Measurements from ENCODE around the gene OR4Q2.

- TF ChIP-seq CTCF (IDR thresholded peaks at IDR 0.05), result no peak
- no peak for TF ChIP-seq POLR2A (IDR thresholded peaks at IDR 0.05; ENCODE audit: low read depth)
Measured at GRCh38 chr14:20008156-20008555, 6.2 kb downstream of the OR4Q2 start.
